Panc1 (cell line): ENCODE measurements around the gene GID8. TPM values are rescaled to one million over a fixed set of nuclear protein-coding genes. Genes with fewer than 3 reads are reported as not detected.

Experiments used
- ATAC-seq: fragments of 200-7000 bp; cut with Tn5 transposase; 2 replicates; pipeline ENCODE4 v1.9.1; 2020; ENCODE audit warnings: mild to moderate bottlenecking, moderate library complexity
- BruUV-seq: library from RNA; stranded (reverse); fragments of 400-500 nt; replicated peaks from 2 replicates; lab custom pipeline; 2021; lab: Mats Ljungman, UMichigan
- CTCF ChIA-PET: fragments of 300-600 bp; sonication (Branson Sonifier 250); formaldehyde crosslinking; loops from one replicate; lab custom pipeline; 2022; ENCODE audit warnings: antibody characterized with exemption; lab: Charles Lee
- POLR2A ChIA-PET: fragments of 300-600 bp; sonication (Branson Sonifier 250); formaldehyde crosslinking; loops from one replicate; lab custom pipeline; 2022; ENCODE audit warnings: antibody characterized with exemption; lab: Charles Lee
- DNase-seq: peaks from one replicate; pipeline ENCODE4 v3.0.0-alpha.2; 2010; ENCODE audit warnings: low read depth, low spot score
- H3K27ac ChIP-seq: 2 replicates; pipeline ENCODE4 v1.5.1; 2011; ENCODE audit warnings: mild to moderate bottlenecking, low read length, inconsistent platforms
- H3K27me3 ChIP-seq: fragments of 200-500 bp; sonication (Bioruptor generic); 2 replicates; pipeline ENCODE4 v1.6.0; 2014; ENCODE audit warnings: low read length, inconsistent platforms; ENCODE audit not compliant: control insufficient read depth, insufficient read depth
- H3K36me3 ChIP-seq: fragments of 200-500 bp; sonication (Bioruptor generic); 2 replicates; pipeline ENCODE4 v1.5.1; 2014; ENCODE audit warnings: inconsistent platforms, mild to moderate bottlenecking, low read length, moderate library complexity; ENCODE audit not compliant: control insufficient read depth, insufficient read depth
- H3K4me1 ChIP-seq: 2 replicates; pipeline ENCODE4 v1.5.1; 2011; ENCODE audit warnings: inconsistent platforms, mild to moderate bottlenecking, low read length, moderate library complexity; ENCODE audit not compliant: control insufficient read depth, insufficient read depth
- H3K4me3 ChIP-seq, 2 experiments: 2 replicates each; pipeline ENCODE4 v1.5.1; 2011 to 2012; ENCODE audit warnings: low read depth in 2 of 2, low read length in 2 of 2, mild to moderate bottlenecking in 2 of 2, inconsistent platforms in 1 of 2, moderate library complexity in 1 of 2
- H3K9me3 ChIP-seq: fragments of 200-500 bp; sonication (Bioruptor generic); 2 replicates; pipeline ENCODE4 v1.5.1; 2014; ENCODE audit warnings: low read depth, mild to moderate bottlenecking, inconsistent platforms, low read length, moderate library complexity; ENCODE audit not compliant: control insufficient read depth, insufficient read depth
- CTCF ChIP-seq: fragments of 450-650 bp; IDR thresholded peaks from 2 replicates; pipeline ENCODE4 v1.5.1; 2017; ENCODE audit warnings: mild to moderate bottlenecking
- POLR2AphosphoS5 ChIP-seq: IDR thresholded peaks from 2 replicates; pipeline ENCODE4 v1.6.1; 2012; ENCODE audit warnings: mild to moderate bottlenecking, low read depth, low read length, moderate library complexity
- REST ChIP-seq, 2 experiments: IDR thresholded peaks; 2 replicates each; pipeline ENCODE4 v1.6.1; 2011 to 2012; ENCODE audit warnings: low read depth in 2 of 2, control low read depth in 1 of 2, low read length in 1 of 2, mild to moderate bottlenecking in 1 of 2, moderate library complexity in 1 of 2; ENCODE audit not compliant: insufficient read depth in 1 of 2
- SIN3A ChIP-seq: IDR thresholded peaks from 2 replicates; pipeline ENCODE4 v1.6.1; 2012; ENCODE audit warnings: low read depth, mild to moderate bottlenecking, low read length, moderate library complexity, borderline replicate concordance; ENCODE audit not compliant: insufficient read depth
- TCF7L2 ChIP-seq: IDR thresholded peaks from 2 replicates; pipeline ENCODE4 v1.6.1; 2011; ENCODE audit warnings: mild to moderate bottlenecking, low read depth, low read length, inconsistent platforms
- in situ Hi-C: cut with HindIII; loops from 2 replicates; pipeline ENCODE4 v1.10.0; 2016; ENCODE audit warnings: low sequenced_read_pairs, low pct_unique_long_range_greater_than_20kb
- intact Hi-C: fragments of 100-400 bp; cut with micrococcal nuclease; formaldehyde crosslinking; loops from one replicate; pipeline ENCODE4 v1.10.0; 2022; ENCODE audit not compliant: unreplicated experiment
- total RNA-seq: library from RNA; stranded (reverse); gene quantifications from one replicate; pipeline ENCODE4 v1.2.1, GENCODE V29; 2021; ENCODE audit not compliant: unreplicated experiment

Gene GID8
- total RNA-seq, 1 experiment from 2014 or later: 37.3 TPM

- no TSS peak for BruUV-seq
- H3K9me3 ChIP-seq: no peaks in the 10 kb centered on the region
- H3K36me3 ChIP-seq: no peaks in the 10 kb centered on the region
- TF ChIP-seq SIN3A (no peak), REST (IDR thresholded peaks at IDR 0.05; ENCODE audit: insufficient read depth in 1 of 2, low read depth in 2 of 2, low read length in 1 of 2) (no peak), TCF7L2 (no peak)
- in situ Hi-C loops: no loop called here
- H3K27ac ChIP-seq: no peak overlapping the region
- CTCF ChIA-PET: no interaction called here
- DNase-seq: no peak
- intact Hi-C loops: no loop called here
- no peaks in the 10 kb centered on the region; the same call in 1 of the 2 replicates for H3K4me1 ChIP-seq
- no peak overlapping the region for H3K4me3 ChIP-seq
- no peak for ATAC-seq
- POLR2A ChIA-PET: no interaction called here
- H3K27me3 ChIP-seq: no peaks in the 10 kb centered on the region
Measured at GRCh38 chr20:62976886-62977285, 38.9 kb downstream of the GID8 start.

- ChIA-PET POLR2A (no interaction called here), CTCF (no interaction called here)
- TF ChIP-seq REST (IDR thresholded peaks at IDR 0.05; ENCODE audit: insufficient read depth in 1 of 2, low read depth in 2 of 2, low read length in 1 of 2) (no peak), SIN3A (no peak), TCF7L2 (no peak), CTCF (no peak), POLR2AphosphoS5 (no peak)
- in situ Hi-C loops: no loop called here
- no peaks in the 10 kb centered on the region for H3K36me3 ChIP-seq
- H3K27ac ChIP-seq: no peak overlapping the region
- intact Hi-C loops: no loop called here
- no peaks in the 10 kb centered on the region for H3K27me3 ChIP-seq
- H3K9me3 ChIP-seq: no peaks in the 10 kb centered on the region
- no TSS peak for BruUV-seq
- DNase-seq: no peak
- peak; percentile 18; the same call in 1 of the 2 replicates for ATAC-seq
- H3K4me1 ChIP-seq: peaks cover 3% of the 10 kb centered on the region
- H3K4me3 ChIP-seq: no peak overlapping the region
Measured at GRCh38 chr20:62977613-62978560, 39.9 kb downstream of the GID8 start.
